ENCODE data around the gene MAP3K15. TPM values are rescaled to one million over a fixed set of nuclear protein-coding genes. Genes with fewer than 3 reads are reported as not detected.
A peak's percentile ranks its signal among the peaks of the same experiment; 100 is the strongest.

The MAP3K15 gene
- total RNA-seq, 2 experiments from 2014 or later, result 0.30 to 0.43 TPM

- peak overlapping the region; percentile 84 for H3K4me3 Mint-ChIP-seq
- peaks cover 10% of the 10 kb centered on the region for H3K4me1 Mint-ChIP-seq
- ATAC-seq (ENCODE audit: low read depth) (no peak), DNase-seq (no peak)
- H3K27ac Mint-ChIP-seq, result peak overlapping the region; percentile 88
- POLR2A ChIA-PET, result no interaction called here
- peaks cover 2% of the 10 kb centered on the region for H3K27me3 Mint-ChIP-seq
- H3K36me3 Mint-ChIP-seq, result no peaks in the 10 kb centered on the region
- no peaks in the 10 kb centered on the region for H3K9me3 Mint-ChIP-seq
Observed at GRCh38 chrX:19343085-19343534, 172.2 kb downstream of the MAP3K15 start.

GRCh38 chrX:19342331-19342906, 172.9 kb downstream of the MAP3K15 start:
- no peaks in the 10 kb centered on the region for H3K36me3 Mint-ChIP-seq
- ATAC-seq (ENCODE audit: low read depth) (no peak), DNase-seq (no peak)
- peaks cover 2% of the 10 kb centered on the region for H3K27me3 Mint-ChIP-seq
- no peak overlapping the region for H3K27ac Mint-ChIP-seq
- peaks cover 6% of the 10 kb centered on the region for H3K4me1 Mint-ChIP-seq
- POLR2A ChIA-PET, result interaction anchor here (0.5 kb wide), 1 partner anchor 792 kb away, joined by 3 read pairs; no protein-coding TSS in a partner anchor
- no peaks in the 10 kb centered on the region for H3K9me3 Mint-ChIP-seq
- H3K4me3 Mint-ChIP-seq, result no peak overlapping the region

- POLR2A ChIA-PET, result no interaction called here
- no peak for DNase-seq
- no peak overlapping the region for H3K27ac Mint-ChIP-seq
- H3K9me3 Mint-ChIP-seq, result peaks cover 1% of the 10 kb centered on the region
- peaks cover 1% of the 10 kb centered on the region for H3K4me1 Mint-ChIP-seq
- ATAC-seq (ENCODE audit: low read depth), result no peak
- H3K36me3 Mint-ChIP-seq, result no peaks in the 10 kb centered on the region
- no peaks in the 10 kb centered on the region for H3K27me3 Mint-ChIP-seq
- no peak overlapping the region for H3K4me3 Mint-ChIP-seq
Observed at GRCh38 chrX:19334945-19335626, 180.2 kb downstream of the MAP3K15 start.

DNA sequence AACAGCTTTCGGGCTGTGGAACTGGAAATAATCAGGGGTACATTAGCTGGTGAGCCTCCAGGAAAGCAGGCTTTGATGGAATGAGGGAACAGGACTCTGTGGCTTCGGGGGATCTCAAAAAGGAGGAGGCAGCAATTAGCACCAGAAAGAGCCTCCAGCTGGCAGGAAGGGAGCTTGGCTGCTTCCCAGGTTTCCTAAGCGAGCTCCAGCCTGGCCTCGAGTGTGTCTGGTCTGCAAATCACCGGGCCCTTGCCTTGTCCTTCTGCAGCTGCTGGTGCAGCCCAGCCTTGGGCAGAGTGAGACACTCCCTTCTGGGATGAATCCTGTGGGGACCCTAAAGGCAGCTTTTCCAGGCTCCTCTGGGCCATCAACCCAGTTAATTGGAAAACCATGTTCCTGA, 182.3 kb downstream of the MAP3K15 start:
- Mint-ChIP-seq H3K27ac (no peak overlapping the region), H3K27me3 (no peaks in the 10 kb centered on the region), H3K9me3 (peaks cover 1% of the 10 kb centered on the region), H3K36me3 (no peaks in the 10 kb centered on the region), H3K4me1 (peaks cover 1% of the 10 kb centered on the region), H3K4me3 (no peak overlapping the region)
- POLR2A ChIA-PET, result no interaction called here
- ATAC-seq (ENCODE audit: low read depth) (no peak), DNase-seq (no peak)

- no peak overlapping the region for H3K4me3 Mint-ChIP-seq
- no peaks in the 10 kb centered on the region for H3K36me3 Mint-ChIP-seq
- peaks cover 1% of the 10 kb centered on the region for H3K9me3 Mint-ChIP-seq
- H3K27ac Mint-ChIP-seq, result no peak overlapping the region
- no peak for DNase-seq
- H3K27me3 Mint-ChIP-seq, result no peaks in the 10 kb centered on the region
- ATAC-seq (ENCODE audit: low read depth), result no peak
- peaks cover 1% of the 10 kb centered on the region for H3K4me1 Mint-ChIP-seq
- POLR2A ChIA-PET, result no interaction called here
Observed at GRCh38 chrX:19331831-19332230, 183.5 kb downstream of the MAP3K15 start.

DNA sequence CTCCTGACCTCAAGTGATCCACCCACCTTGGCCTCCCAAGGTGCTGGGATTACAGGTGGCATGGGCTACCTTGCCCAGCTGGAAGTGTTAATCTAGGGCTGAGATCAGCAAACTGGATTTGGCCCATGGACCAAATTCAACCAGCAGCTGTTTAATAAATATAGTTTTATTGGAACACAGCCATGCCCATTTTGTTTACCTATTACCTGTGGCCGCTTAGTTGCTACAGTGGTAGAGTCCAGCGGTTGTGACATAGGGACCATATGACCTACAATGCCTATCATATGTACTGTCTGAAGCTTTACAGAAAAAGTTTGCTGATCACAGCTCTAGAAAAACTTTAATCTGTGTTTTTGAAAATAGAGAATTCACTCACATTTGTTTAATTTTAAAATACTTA, 188.7 kb downstream of the MAP3K15 start:
- Mint-ChIP-seq H3K36me3 (no peaks in the 10 kb centered on the region), H3K27ac (no peak overlapping the region), H3K4me3 (no peak overlapping the region), H3K27me3 (no peaks in the 10 kb centered on the region), H3K9me3 (no peaks in the 10 kb centered on the region), H3K4me1 (no peaks in the 10 kb centered on the region)
- POLR2A ChIA-PET, result no interaction called here
- DNase-seq (no peak), ATAC-seq (ENCODE audit: low read depth) (no peak)

Other genes with a start within 250 kb of the MAP3K15 start
- 100 to 1,000 TPM; 151 TPM for gene PDHA1, start 171.6 kb downstream of the MAP3K15 start, total RNA-seq

Measured in activated naive CD8-positive, alpha-beta T cell treated with anti-CD3 and anti-CD28 coated beads, Interleukin-2, amount 10 ng/mL, durations not matched to agents 7 days and 5 days (primary cell).